Fibroblast of lung (primary cell): ENCODE data around the gene GRIK2. TPM values are rescaled to one million over a fixed set of nuclear protein-coding genes. Genes with fewer than 3 reads are reported as not detected.

Experiments used
- DNase-seq, 2 donors: peaks; one replicate each; pipeline versions ENCODE4 v3.0.0 to v3.0.0-alpha.2; 2010; ENCODE audit warnings: low read depth in 2 of 2
- H2AFZ ChIP-seq: 2 replicates; pipeline ENCODE4 v1.5.1; 2012; ENCODE audit warnings: low read length, control low read depth, inconsistent platforms
- H3K27ac ChIP-seq: 2 replicates; pipeline ENCODE4 v1.5.1; 2011; ENCODE audit warnings: low read length, control low read depth; ENCODE audit not compliant: insufficient read depth
- H3K27me3 ChIP-seq: 2 replicates; pipeline ENCODE4 v1.5.1; 2011; ENCODE audit warnings: mild to moderate bottlenecking, low read length; ENCODE audit not compliant: control insufficient read depth, insufficient read depth
- H3K36me3 ChIP-seq: 2 replicates; pipeline ENCODE4 v1.5.1; 2011; ENCODE audit warnings: low read length; ENCODE audit not compliant: control insufficient read depth, insufficient read depth
- H3K4me1 ChIP-seq: 2 replicates; pipeline ENCODE4 v1.5.1; 2011; ENCODE audit warnings: low read length; ENCODE audit not compliant: control insufficient read depth, insufficient read depth; ENCODE audit errors: extremely low read depth
- H3K4me2 ChIP-seq: 2 replicates; pipeline ENCODE4 v1.5.1; 2011; ENCODE audit warnings: low read length, control low read depth; ENCODE audit not compliant: insufficient read depth; ENCODE audit errors: extremely low read depth
- H3K4me3 ChIP-seq, 4 experiments: fragments of 200-600 bp in 1 of 4; sonication (generic) in 1 of 4; replicated peaks in 1 of 4; 2 replicates each; pipeline ENCODE4 v1.5.1; 2011 to 2016; ENCODE audit warnings: low read length in 4 of 4, low read depth in 3 of 4, mild to moderate bottlenecking in 3 of 4, control low read depth in 2 of 4, inconsistent platforms in 1 of 4, mixed read lengths in 1 of 4; ENCODE audit not compliant: insufficient read depth in 1 of 4; ENCODE audit errors: control extremely low read depth in 1 of 4
- H3K79me2 ChIP-seq: 2 replicates; pipeline ENCODE4 v1.5.1; 2012; ENCODE audit warnings: mild to moderate bottlenecking, low read length, inconsistent platforms; ENCODE audit not compliant: control insufficient read depth, insufficient read depth
- H3K9ac ChIP-seq: 2 replicates; pipeline ENCODE4 v1.5.1; 2011; ENCODE audit warnings: mild to moderate bottlenecking, low read length, control low read depth; ENCODE audit not compliant: insufficient read depth
- H3K9me3 ChIP-seq: 2 replicates; pipeline ENCODE4 v1.5.1; 2012; ENCODE audit warnings: low read depth, low read length; ENCODE audit not compliant: control insufficient read depth, insufficient read depth
- H4K20me1 ChIP-seq: 2 replicates; pipeline ENCODE4 v1.5.1; 2011; ENCODE audit warnings: low read length; ENCODE audit not compliant: control insufficient read depth, insufficient read depth; ENCODE audit errors: extremely low read depth
- EZH2 ChIP-seq: IDR thresholded peaks from 2 replicates; pipeline ENCODE4 v1.5.1; 2012; ENCODE audit warnings: low read length, control low read depth, mild to moderate bottlenecking; ENCODE audit errors: missing control alignments
- polyA plus RNA-seq, 2 donors: library from polyadenylated mRNA; depleted of rRNA in 1 of 2; stranded (reverse) in 1 of 2; unstranded in 1 of 2; fragments of >200 nt; gene quantifications; 2 replicates each; pipeline ENCODE4 v1.2.1, GENCODE V29; 2011 to 2012; ENCODE audit warnings: missing spikeins in 1 of 2
- total RNA-seq: library from RNA; depleted of rRNA; stranded (reverse); fragments of >200 nt; gene quantifications from 2 replicates; pipeline ENCODE4 v1.2.1, GENCODE V29; 2014
- TF ChIP-seq, protein P1 (sequence below), 2 donors: IDR thresholded peaks in 1 of 2; conservative IDR thresholded peaks in 1 of 2; 1 replicate in 1 of 2; 2 replicates in 1 of 2; pipeline ENCODE4 v1.5.1; 2011 to 2012; ENCODE audit warnings: low read length in 2 of 2, control low read depth in 1 of 2, inconsistent platforms in 1 of 2, low read depth in 1 of 2, mild to moderate bottlenecking in 1 of 2

Gene GRIK2
- total and polyA plus RNA-seq, 2 donors (not counting 1 experiment from before 2014, with no cell fraction given): 0.33 to 0.40 TPM

DNA sequence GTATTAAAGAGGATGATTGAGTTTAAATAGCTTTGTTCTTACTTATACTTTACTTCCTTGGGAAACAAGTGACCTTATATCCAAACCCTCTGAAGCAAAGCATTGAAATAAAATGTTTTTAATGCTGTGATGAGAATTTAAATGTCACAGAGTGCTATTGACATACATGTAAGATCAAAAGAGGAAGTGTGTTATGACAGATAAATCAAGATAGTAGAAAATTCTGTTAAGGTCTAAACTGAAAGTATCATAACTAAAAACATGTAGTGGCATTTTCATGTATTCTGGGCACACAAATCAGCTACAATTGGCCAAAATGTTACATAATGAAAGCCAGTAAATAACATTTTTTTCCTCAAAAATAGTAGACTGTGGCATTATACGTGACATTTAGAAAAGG, 318.0 kb downstream of the GRIK2 start:
- no peaks in the 10 kb centered on the region for H3K4me1 ChIP-seq
- H3K36me3 ChIP-seq: no peaks in the 10 kb centered on the region
- H2AFZ ChIP-seq: no peak overlapping the region

DNA sequence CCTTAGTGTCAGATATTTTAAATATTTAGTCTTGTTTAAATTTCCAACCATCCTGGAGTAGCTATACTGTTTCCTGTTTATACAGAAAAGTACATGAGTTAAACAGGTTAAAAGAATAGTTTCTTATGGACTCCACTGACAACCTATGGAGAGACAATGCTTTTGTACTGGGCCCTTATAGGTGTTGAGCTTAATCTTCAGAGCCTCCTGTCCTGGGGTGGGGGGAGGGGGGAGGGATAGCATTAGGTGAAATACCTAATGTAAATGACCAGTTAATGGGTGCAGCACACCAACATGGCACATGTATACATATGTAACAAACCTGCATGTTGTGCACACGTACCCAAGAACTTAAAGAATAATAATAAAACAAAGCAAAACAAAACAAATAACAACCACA, 322.9 kb downstream of the GRIK2 start:
- Histone ChIP-seq H3K4me1 (no peaks in the 10 kb centered on the region), H2AFZ (no peak overlapping the region), H4K20me1 (no peaks in the 10 kb centered on the region), H3K36me3 (no peaks in the 10 kb centered on the region), H3K4me3 (no peak overlapping the region), H3K4me2 (no peak overlapping the region), H3K27me3 (no peaks in the 10 kb centered on the region), H3K9me3 (no peaks in the 10 kb centered on the region), H3K27ac (no peak overlapping the region), H3K79me2 (no peaks in the 10 kb centered on the region), H3K9ac (no peak overlapping the region)
- DNase-seq: no peak
- TF ChIP-seq, protein P1, sequence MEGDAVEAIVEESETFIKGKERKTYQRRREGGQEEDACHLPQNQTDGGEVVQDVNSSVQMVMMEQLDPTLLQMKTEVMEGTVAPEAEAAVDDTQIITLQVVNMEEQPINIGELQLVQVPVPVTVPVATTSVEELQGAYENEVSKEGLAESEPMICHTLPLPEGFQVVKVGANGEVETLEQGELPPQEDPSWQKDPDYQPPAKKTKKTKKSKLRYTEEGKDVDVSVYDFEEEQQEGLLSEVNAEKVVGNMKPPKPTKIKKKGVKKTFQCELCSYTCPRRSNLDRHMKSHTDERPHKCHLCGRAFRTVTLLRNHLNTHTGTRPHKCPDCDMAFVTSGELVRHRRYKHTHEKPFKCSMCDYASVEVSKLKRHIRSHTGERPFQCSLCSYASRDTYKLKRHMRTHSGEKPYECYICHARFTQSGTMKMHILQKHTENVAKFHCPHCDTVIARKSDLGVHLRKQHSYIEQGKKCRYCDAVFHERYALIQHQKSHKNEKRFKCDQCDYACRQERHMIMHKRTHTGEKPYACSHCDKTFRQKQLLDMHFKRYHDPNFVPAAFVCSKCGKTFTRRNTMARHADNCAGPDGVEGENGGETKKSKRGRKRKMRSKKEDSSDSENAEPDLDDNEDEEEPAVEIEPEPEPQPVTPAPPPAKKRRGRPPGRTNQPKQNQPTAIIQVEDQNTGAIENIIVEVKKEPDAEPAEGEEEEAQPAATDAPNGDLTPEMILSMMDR (conservative IDR thresholded peaks at IDR 0.05 in 1 of 2, IDR thresholded peaks at IDR 0.05 in 1 of 2; ENCODE audit: low read depth in 1 of 2, low read length in 2 of 2): no peak
- TF ChIP-seq EZH2: no peak

More for the DNA sequence above, 318.0 kb downstream of the GRIK2 start:
- H4K20me1 ChIP-seq: no peaks in the 10 kb centered on the region
- H3K79me2 ChIP-seq: no peaks in the 10 kb centered on the region
- TF ChIP-seq, protein P1 (conservative IDR thresholded peaks at IDR 0.05 in 1 of 2, IDR thresholded peaks at IDR 0.05 in 1 of 2; ENCODE audit: low read depth in 1 of 2, low read length in 2 of 2): no peak
- no peak for TF ChIP-seq EZH2
- no peaks in the 10 kb centered on the region for H3K27me3 ChIP-seq
- H3K9ac ChIP-seq: no peak overlapping the region
- no peaks in the 10 kb centered on the region for H3K9me3 ChIP-seq
- DNase-seq: no peak
- no peak overlapping the region for H3K27ac ChIP-seq
- no peak overlapping the region for H3K4me2 ChIP-seq
- no peak overlapping the region for H3K4me3 ChIP-seq

DNA sequence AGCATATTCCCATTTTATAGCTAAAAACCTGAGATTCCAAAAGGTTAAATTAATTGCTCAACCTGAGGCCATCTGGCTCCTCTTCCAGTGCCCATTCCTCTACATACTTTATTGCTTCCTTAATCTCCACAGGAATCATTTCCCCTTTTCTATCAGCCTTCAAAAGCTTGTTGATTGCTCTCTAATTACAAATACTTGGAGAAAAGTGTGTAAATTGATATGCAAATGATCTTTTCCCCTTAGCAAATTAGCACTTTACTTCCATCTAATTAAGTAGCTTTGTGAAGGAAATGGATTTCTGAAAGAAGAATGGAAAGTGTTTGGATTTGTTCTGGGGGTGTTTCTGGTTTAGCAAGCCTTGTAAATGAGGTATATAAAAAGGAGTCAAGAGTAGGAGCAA, 323.3 kb downstream of the GRIK2 start:
- no peak overlapping the region for H3K27ac ChIP-seq
- no peaks in the 10 kb centered on the region for H3K9me3 ChIP-seq
- no peak overlapping the region for H3K4me3 ChIP-seq
- H3K79me2 ChIP-seq: no peaks in the 10 kb centered on the region
- no peak for DNase-seq
- no peaks in the 10 kb centered on the region for H3K4me1 ChIP-seq
- no peak overlapping the region for H3K9ac ChIP-seq
- H3K4me2 ChIP-seq: no peak overlapping the region
- H2AFZ ChIP-seq: no peak overlapping the region
- H4K20me1 ChIP-seq: no peaks in the 10 kb centered on the region
- no peaks in the 10 kb centered on the region for H3K27me3 ChIP-seq
- H3K36me3 ChIP-seq: no peaks in the 10 kb centered on the region
- no peak for TF ChIP-seq EZH2
- TF ChIP-seq, protein P1 (conservative IDR thresholded peaks at IDR 0.05 in 1 of 2, IDR thresholded peaks at IDR 0.05 in 1 of 2; ENCODE audit: low read depth in 1 of 2, low read length in 2 of 2): no peak
